NCI-H2171 treated with DMSO at 0.1 percent for 48 hours (cell line): ENCODE data around the gene UBL5.
"Not testable (repeated sequence)": the region's sequence is repeated elsewhere in the genome, so short reads cannot be mapped to it uniquely, and the experiment has no call there.

Experiments used
- DNase-seq: peaks from one replicate; lab custom pipeline; 2025; lab: John Stamatoyannopoulos, UW

The UBL5 gene

GRCh38 chr19:9827289-9828238, at the start of gene UBL5:
UBL5 (plus strand) TSS chr19:9827918; CDS start chr19:9828338, 420 bp downstream.
- peak; percentile 96 for DNase-seq

GRCh38 chr19:9782338-9782737, 45.4 kb upstream of the UBL5 start:
- DNase-seq = no peak

- not testable (repeated sequence) for DNase-seq
These were observed 43.6 kb upstream of the UBL5 start for GRCh38 chr19:9784163-9784496.

GRCh38 chr19:9785367-9786331, 42.1 kb upstream of the UBL5 start:
- DNase-seq = peak; percentile 86

GRCh38 chr19:9786342-9786741, 41.4 kb upstream of the UBL5 start:
- DNase-seq = no peak

- no peak for DNase-seq
These were observed 40.9 kb upstream of the UBL5 start for GRCh38 chr19:9786819-9787218.

GRCh38 chr19:9788604-9789003, 39.1 kb upstream of the UBL5 start:
- DNase-seq = not testable (repeated sequence)

- DNase-seq = no peak
These were observed 38.7 kb upstream of the UBL5 start for GRCh38 chr19:9789066-9789465.

GRCh38 chr19:9789579-9789978, 38.1 kb upstream of the UBL5 start:
- not testable (repeated sequence) for DNase-seq

GRCh38 chr19:9791073-9791367, 36.7 kb upstream of the UBL5 start:
- DNase-seq = not testable (repeated sequence)

- peak; percentile 81 for DNase-seq
These were observed 36.0 kb upstream of the UBL5 start for GRCh38 chr19:9791552-9792205.

- peak; percentile 79 for DNase-seq
These were observed 35.3 kb upstream of the UBL5 start for GRCh38 chr19:9792206-9793070.

- no peak for DNase-seq
These were observed 34.6 kb upstream of the UBL5 start for GRCh38 chr19:9793071-9793591.

GRCh38 chr19:9796113-9796773, 31.5 kb upstream of the UBL5 start:
- peak; percentile 74 for DNase-seq

GRCh38 chr19:9797871-9798270, 29.8 kb upstream of the UBL5 start:
- DNase-seq = no peak

GRCh38 chr19:9799162-9799561, 28.6 kb upstream of the UBL5 start:
- no peak for DNase-seq

GRCh38 chr19:9801976-9802375, 25.7 kb upstream of the UBL5 start:
- DNase-seq = no peak

GRCh38 chr19:9806803-9807202, 20.9 kb upstream of the UBL5 start:
- no peak for DNase-seq

GRCh38 chr19:9808855-9809824, 18.6 kb upstream of the UBL5 start:
- no peak for DNase-seq
